ENCODE results near the gene OGT. TPM values are rescaled to one million over a fixed set of nuclear protein-coding genes. Genes with fewer than 3 reads are reported as not detected.

Gene OGT
- total and polyA plus RNA-seq, 2 donors from 2014 or later = 32.2 to 147 TPM

GRCh38 chrX:71542825-71543224 lies 9.9 kb downstream of the OGT start:
- peaks cover 0 to 16% (median 11%) of the 10 kb centered on the region in 3 donors for H3K4me1 ChIP-seq (ENCODE audit: control insufficient read depth in 2 of 3, insufficient read depth in 2 of 3, low read depth in 1 of 3, low read length in 3 of 3)
- intact Hi-C loops (cut with DNase I) = no loop called here
- no peak for FAIRE-seq
- TF ChIP-seq CTCF (IDR thresholded peaks at IDR 0.05; ENCODE audit: borderline replicate concordance, extremely low read depth, insufficient read depth) = no peak
- peak overlapping the region in 1 of 2 donors; percentile 32 for H3K27ac ChIP-seq (ENCODE audit: low read depth in 2 of 2, low read length in 2 of 2)
- no peak overlapping the region for H3K4me3 ChIP-seq (ENCODE audit: low read length in 3 of 3)
- no peak overlapping the region for H3K9ac ChIP-seq (ENCODE audit: low read length in 3 of 3)
- peaks cover under 1 to 10% (median 2%) of the 10 kb centered on the region in 3 donors for H3K36me3 ChIP-seq (ENCODE audit: control insufficient read depth in 2 of 3, insufficient read depth in 3 of 3, low read length in 3 of 3)
- no peaks in the 10 kb centered on the region for H3K27me3 ChIP-seq (ENCODE audit: control insufficient read depth, insufficient read depth, low read length)
- DNase-seq = no peak
- H3K9me3 ChIP-seq (ENCODE audit: control insufficient read depth in 2 of 3, insufficient read depth in 1 of 3, low read length in 3 of 3) = no peaks in the 10 kb centered on the region

- no peak overlapping the region for H3K9ac ChIP-seq (ENCODE audit: low read length in 3 of 3)
- H3K9me3 ChIP-seq (ENCODE audit: control insufficient read depth in 2 of 3, insufficient read depth in 1 of 3, low read length in 3 of 3) = no peaks in the 10 kb centered on the region
- no peak for DNase-seq
- H3K27ac ChIP-seq (ENCODE audit: low read depth in 2 of 2, low read length in 2 of 2) = peak overlapping the region in 1 of 2 donors; percentile 32
- H3K4me3 ChIP-seq (ENCODE audit: low read length in 3 of 3) = no peak overlapping the region
- FAIRE-seq = peak; percentile 27
- H3K36me3 ChIP-seq (ENCODE audit: control insufficient read depth in 2 of 3, insufficient read depth in 3 of 3, low read length in 3 of 3) = peaks cover 2 to 12% (median 3%) of the 10 kb centered on the region in 3 donors
- no peaks in the 10 kb centered on the region for H3K27me3 ChIP-seq (ENCODE audit: control insufficient read depth, insufficient read depth, low read length)
- peaks cover 0 to 16% (median 9%) of the 10 kb centered on the region in 3 donors for H3K4me1 ChIP-seq (ENCODE audit: control insufficient read depth in 2 of 3, insufficient read depth in 2 of 3, low read depth in 1 of 3, low read length in 3 of 3)
- no peak for TF ChIP-seq CTCF (IDR thresholded peaks at IDR 0.05; ENCODE audit: borderline replicate concordance, extremely low read depth, insufficient read depth)
- intact Hi-C loops (cut with DNase I) = no loop called here
Observed at GRCh38 chrX:71543316-71543715, 10.4 kb downstream of the OGT start.

- TF ChIP-seq CTCF (IDR thresholded peaks at IDR 0.05; ENCODE audit: borderline replicate concordance, extremely low read depth, insufficient read depth) = no peak
- FAIRE-seq = no peak
- DNase-seq = no peak
- Histone ChIP-seq H3K4me3 (ENCODE audit: low read length in 3 of 3) (no peak overlapping the region), H3K27ac (ENCODE audit: low read depth in 2 of 2, low read length in 2 of 2) (no peak overlapping the region), H3K27me3 (ENCODE audit: control insufficient read depth, insufficient read depth, low read length) (no peaks in the 10 kb centered on the region), H3K36me3 (ENCODE audit: control insufficient read depth in 2 of 3, insufficient read depth in 3 of 3, low read length in 3 of 3) (peaks cover 2 to 12% (median 3%) of the 10 kb centered on the region in 3 donors), H3K9me3 (ENCODE audit: control insufficient read depth in 2 of 3, insufficient read depth in 1 of 3, low read length in 3 of 3) (no peaks in the 10 kb centered on the region), H3K4me1 (ENCODE audit: control insufficient read depth in 2 of 3, insufficient read depth in 2 of 3, low read depth in 1 of 3, low read length in 3 of 3) (peaks cover 0 to 12% (median 5%) of the 10 kb centered on the region in 3 donors), H3K9ac (ENCODE audit: low read length in 3 of 3) (no peak overlapping the region)
- intact Hi-C loops (cut with DNase I) = no loop called here
Observed at GRCh38 chrX:71545364-71545763, 12.5 kb downstream of the OGT start.

GRCh38 chrX:71546879-71547278 lies 14.0 kb downstream of the OGT start:
- H3K27me3 ChIP-seq (ENCODE audit: control insufficient read depth, insufficient read depth, low read length) = no peaks in the 10 kb centered on the region
- intact Hi-C loops (cut with DNase I) = no loop called here
- H3K9ac ChIP-seq (ENCODE audit: low read length in 3 of 3) = no peak overlapping the region
- H3K9me3 ChIP-seq (ENCODE audit: control insufficient read depth in 2 of 3, insufficient read depth in 1 of 3, low read length in 3 of 3) = no peaks in the 10 kb centered on the region
- TF ChIP-seq CTCF (IDR thresholded peaks at IDR 0.05; ENCODE audit: borderline replicate concordance, extremely low read depth, insufficient read depth) = no peak
- H3K36me3 ChIP-seq (ENCODE audit: control insufficient read depth in 2 of 3, insufficient read depth in 3 of 3, low read length in 3 of 3) = peaks cover 2 to 12% (median 3%) of the 10 kb centered on the region in 3 donors
- no peak for FAIRE-seq
- no peak overlapping the region for H3K27ac ChIP-seq (ENCODE audit: low read depth in 2 of 2, low read length in 2 of 2)
- DNase-seq = no peak
- H3K4me3 ChIP-seq (ENCODE audit: low read length in 3 of 3) = no peak overlapping the region
- peaks cover 0 to 8% (median 5%) of the 10 kb centered on the region in 3 donors for H3K4me1 ChIP-seq (ENCODE audit: control insufficient read depth in 2 of 3, insufficient read depth in 2 of 3, low read depth in 1 of 3, low read length in 3 of 3)

Measured in kidney (tissue), 14 donors.